Large intestine (tissue), 3 donors: ENCODE measurements around the gene CACNA1S. TPM values are rescaled to one million over a fixed set of nuclear protein-coding genes. Genes with fewer than 3 reads are reported as not detected.

Source experiments
- DNase-seq, 2 donors: peaks; one replicate each; pipeline versions ENCODE4 v3.0.0 to v3.0.0-alpha.2; 2013
- H3K27ac ChIP-seq: one replicate; pipeline ENCODE4 v1.5.1; 2013; ENCODE audit warnings: low read length
- H3K27me3 ChIP-seq: 2 replicates; pipeline ENCODE4 v1.6.1; 2013; ENCODE audit warnings: low read length; ENCODE audit not compliant: control insufficient read depth, insufficient read depth
- H3K36me3 ChIP-seq: 2 replicates; pipeline ENCODE4 v1.6.1; 2013; ENCODE audit warnings: low read length; ENCODE audit not compliant: control insufficient read depth, insufficient read depth
- H3K4me1 ChIP-seq: one replicate; pipeline ENCODE4 v1.6.1; 2013; ENCODE audit warnings: low read length; ENCODE audit not compliant: control insufficient read depth, insufficient read depth
- H3K4me3 ChIP-seq: one replicate; pipeline ENCODE4 v1.5.1; 2013; ENCODE audit warnings: low read length
- H3K9me3 ChIP-seq: one replicate; pipeline ENCODE4 v1.6.1; 2013; ENCODE audit warnings: mild to moderate bottlenecking, low read depth, low read length, moderate library complexity; ENCODE audit not compliant: control insufficient read depth
- WGBS: methylation state at CpG from one replicate; pipeline ENCODE4 v1.1.5; 2013; ENCODE audit warnings: low lambda C conversion rate; ENCODE audit not compliant: insufficient coverage; 5-methylcytosine and 5-hydroxymethylcytosine counted together
- polyA plus RNA-seq: library from polyadenylated mRNA; unstranded; fragments of 120-200 nt; gene quantifications from one replicate; pipeline ENCODE4 v1.2.1, GENCODE V29; 2013

The CACNA1S gene
- polyA plus RNA-seq, 1 donor = 0.15 TPM

DNA sequence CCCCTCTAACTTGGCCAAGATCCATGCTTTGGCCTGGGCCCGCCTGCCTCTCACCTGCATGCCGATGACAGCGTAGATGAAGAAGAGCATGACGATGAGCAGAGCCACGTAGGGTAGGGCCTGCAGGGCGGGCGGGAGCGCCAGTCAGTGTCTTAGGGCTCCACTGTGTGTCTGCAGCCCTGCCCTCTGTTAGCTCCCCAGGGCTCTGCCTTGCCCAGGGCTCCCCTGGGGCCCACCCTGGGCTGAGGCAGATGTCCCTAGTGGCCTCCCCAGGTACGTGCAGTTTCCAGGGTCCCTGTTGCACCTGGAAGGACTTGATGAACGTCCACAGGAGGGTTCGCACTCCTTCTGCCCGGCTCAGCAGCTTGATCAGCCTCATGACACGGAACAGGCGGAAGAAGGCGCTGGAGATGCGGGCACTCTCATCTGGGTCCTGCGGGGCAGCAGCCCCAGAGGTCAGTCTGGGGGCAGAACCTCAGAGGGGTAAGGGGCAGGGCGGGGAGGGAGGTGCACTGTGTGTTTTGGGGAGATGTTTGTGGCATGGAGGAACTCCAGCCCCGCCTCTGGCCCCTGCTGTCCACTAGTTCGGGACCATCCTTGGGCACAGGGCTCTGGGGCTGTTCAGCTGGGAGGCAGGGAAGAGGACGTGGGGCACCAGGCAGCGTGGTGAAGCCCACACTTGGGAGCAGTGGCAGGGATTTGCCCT, 58.9 kb downstream of the CACNA1S start:
- no CpG with 5 or more reads among the region's 22 CpGs for WGBS
- H3K27ac ChIP-seq = no peak overlapping the region
- H3K4me3 ChIP-seq = no peak overlapping the region
- H3K36me3 ChIP-seq = no peaks in the 10 kb centered on the region
- no peaks in the 10 kb centered on the region for H3K9me3 ChIP-seq
- peaks cover 15% of the 10 kb centered on the region for H3K27me3 ChIP-seq
- DNase-seq = no peak
- H3K4me1 ChIP-seq = peaks cover 8% of the 10 kb centered on the region

DNA sequence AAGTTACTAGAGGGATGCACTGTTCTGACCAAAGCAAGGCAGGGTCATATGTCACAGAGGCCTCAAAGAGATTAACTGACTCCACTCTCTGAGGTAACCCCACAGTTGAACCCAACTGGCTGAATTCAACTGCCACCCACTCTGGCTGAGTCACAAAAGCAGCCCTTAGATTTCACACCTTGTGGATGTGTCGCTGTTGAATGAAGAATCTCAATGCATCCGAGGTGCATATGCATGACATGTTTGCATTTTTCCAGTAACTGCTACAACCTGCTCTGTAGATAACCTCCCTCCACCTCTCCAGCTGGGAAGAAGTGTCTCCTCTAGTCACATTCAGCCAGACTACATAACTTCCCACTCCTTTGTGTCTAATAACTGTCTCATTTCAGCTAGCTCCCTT, 60.8 kb downstream of the CACNA1S start:
- Histone ChIP-seq H3K4me1 (peaks cover 5% of the 10 kb centered on the region), H3K27me3 (peaks cover 9% of the 10 kb centered on the region), H3K36me3 (no peaks in the 10 kb centered on the region), H3K4me3 (no peak overlapping the region), H3K9me3 (no peaks in the 10 kb centered on the region), H3K27ac (no peak overlapping the region)
- DNase-seq = no peak
- WGBS = no CpG with 5 or more reads among the region's 2 CpGs

DNA sequence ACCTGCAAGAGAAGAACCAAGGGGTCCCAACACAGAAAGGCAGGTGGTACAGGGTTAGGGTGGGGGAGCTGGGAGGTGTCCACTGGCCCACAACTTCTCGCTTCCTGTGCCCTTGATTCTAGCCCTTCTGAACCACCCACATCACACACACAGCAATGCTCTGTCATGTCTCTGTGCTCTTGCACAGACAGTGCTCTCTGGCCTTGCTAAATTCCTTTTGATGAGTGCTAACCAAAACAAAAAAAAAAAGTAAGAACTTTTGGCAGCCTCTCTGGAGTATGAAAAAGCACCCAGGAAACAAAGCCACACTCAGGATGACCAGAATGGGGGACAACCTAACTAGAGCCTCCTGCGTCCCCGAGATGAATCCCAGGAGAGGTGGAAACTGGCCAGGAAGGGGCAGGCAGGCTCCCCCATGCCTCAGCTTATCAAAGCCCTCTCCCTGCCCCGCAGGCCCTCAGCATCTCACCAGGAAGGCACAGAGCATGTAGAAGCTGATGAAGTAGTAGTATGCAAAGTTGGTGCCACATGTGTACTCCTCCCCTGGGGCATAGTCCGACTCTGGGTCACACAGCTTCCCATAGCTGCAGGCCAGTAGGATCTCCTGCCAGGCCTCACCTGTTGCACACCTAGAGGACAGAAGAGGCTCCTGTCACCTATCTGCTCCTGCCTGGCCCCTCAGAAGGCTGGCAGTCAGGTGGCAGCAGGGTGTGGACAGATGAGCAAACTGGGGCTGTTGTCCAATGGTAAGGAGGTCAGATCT, 61.5 kb downstream of the CACNA1S start:
- no peak overlapping the region for H3K4me3 ChIP-seq
- peak; percentile 56 to 57 for DNase-seq
- peaks cover 8% of the 10 kb centered on the region for H3K27me3 ChIP-seq
- no peaks in the 10 kb centered on the region for H3K4me1 ChIP-seq
- no peaks in the 10 kb centered on the region for H3K9me3 ChIP-seq
- WGBS = no CpG with 5 or more reads among the region's 5 CpGs
- H3K27ac ChIP-seq = no peak overlapping the region
- H3K36me3 ChIP-seq = no peaks in the 10 kb centered on the region

DNA sequence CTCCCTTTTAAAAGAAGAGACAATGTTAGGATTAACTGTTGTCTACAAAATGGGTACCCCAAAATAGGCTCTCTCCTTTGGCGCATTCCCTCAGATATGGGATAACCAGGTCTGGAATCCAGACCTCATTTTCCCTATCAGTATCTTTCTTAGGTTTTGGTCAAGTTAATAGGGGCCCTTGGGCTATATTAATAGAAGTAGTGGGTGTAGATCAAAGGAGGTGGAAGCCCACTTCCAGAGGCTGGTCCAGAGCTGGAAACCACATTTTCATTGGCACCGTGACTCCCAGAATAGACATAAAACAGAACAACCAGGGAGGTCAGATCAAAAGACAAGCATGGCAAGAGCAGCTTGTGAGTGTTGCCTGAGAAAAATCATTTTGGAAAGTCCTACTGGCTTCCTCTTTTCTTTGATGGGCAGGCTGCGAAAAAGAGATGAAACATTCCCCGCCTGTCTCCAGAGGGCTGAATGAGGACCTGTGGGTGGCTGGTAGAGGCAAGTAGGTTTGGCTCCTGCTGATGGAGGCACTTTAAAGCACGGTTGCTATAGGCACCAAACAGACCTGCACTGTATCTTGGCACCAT, 62.9 kb downstream of the CACNA1S start:
- no peaks in the 10 kb centered on the region for H3K9me3 ChIP-seq
- no peaks in the 10 kb centered on the region for H3K4me1 ChIP-seq
- no CpG with 5 or more reads among the region's 5 CpGs for WGBS
- no peak overlapping the region for H3K4me3 ChIP-seq
- no peak overlapping the region for H3K27ac ChIP-seq
- H3K27me3 ChIP-seq = peaks cover 3% of the 10 kb centered on the region
- no peaks in the 10 kb centered on the region for H3K36me3 ChIP-seq
- no peak for DNase-seq

DNA sequence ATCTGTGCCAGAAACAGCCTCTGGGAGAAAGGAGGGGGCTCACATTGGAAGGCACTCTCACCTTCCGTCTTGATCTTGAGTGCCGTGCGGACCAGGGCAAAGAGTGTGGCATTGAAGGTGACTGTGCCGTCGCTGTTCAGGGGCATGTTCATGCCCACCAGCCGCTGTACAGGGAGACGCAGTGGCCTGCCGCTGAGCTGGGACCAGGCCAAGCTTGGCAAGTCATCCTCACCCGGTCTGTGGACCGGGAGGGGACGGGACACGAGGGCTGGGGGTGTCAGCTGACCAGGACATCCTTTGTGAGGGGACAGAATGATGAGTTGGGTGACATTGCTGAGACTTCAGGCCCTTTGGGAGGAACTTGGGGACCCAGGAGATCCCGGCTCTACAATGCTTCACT, 63.7 kb downstream of the CACNA1S start:
- no CpG with 5 or more reads among the region's 13 CpGs for WGBS

DNA sequence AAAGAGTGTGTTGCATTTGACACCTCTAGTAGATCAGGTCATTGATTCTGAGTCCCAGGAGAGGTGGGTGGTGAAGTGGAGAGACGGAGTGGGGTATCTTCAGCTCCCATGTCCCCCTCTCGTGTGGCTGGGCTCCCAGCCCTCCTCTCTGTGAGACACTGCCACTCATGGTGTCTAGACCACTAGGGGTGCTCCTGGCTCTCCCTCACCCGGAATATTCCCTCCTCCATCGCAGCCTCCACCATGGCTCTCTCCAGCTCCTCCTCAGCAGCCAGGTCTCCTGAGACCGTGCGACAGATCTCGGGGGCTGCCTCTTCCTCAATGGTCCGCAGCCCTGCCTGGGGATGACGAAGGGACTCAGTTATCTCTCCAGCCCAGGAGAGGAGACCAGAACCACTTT, 68.1 kb downstream of the CACNA1S start:
- peaks cover 3% of the 10 kb centered on the region for H3K27me3 ChIP-seq
- no peak overlapping the region for H3K4me3 ChIP-seq
- no CpG with 5 or more reads among the region's 9 CpGs for WGBS
- peaks cover 5% of the 10 kb centered on the region for H3K4me1 ChIP-seq
- no peak overlapping the region for H3K27ac ChIP-seq
- DNase-seq = no peak
- H3K36me3 ChIP-seq = no peaks in the 10 kb centered on the region
- no peaks in the 10 kb centered on the region for H3K9me3 ChIP-seq

More for the DNA sequence above, 63.7 kb downstream of the CACNA1S start:
- H3K4me1 ChIP-seq = no peaks in the 10 kb centered on the region
- DNase-seq = no peak
- no peaks in the 10 kb centered on the region for H3K9me3 ChIP-seq
- no peak overlapping the region for H3K4me3 ChIP-seq
- no peak overlapping the region for H3K27ac ChIP-seq
- H3K27me3 ChIP-seq = peaks cover 3% of the 10 kb centered on the region
- H3K36me3 ChIP-seq = no peaks in the 10 kb centered on the region

DNA sequence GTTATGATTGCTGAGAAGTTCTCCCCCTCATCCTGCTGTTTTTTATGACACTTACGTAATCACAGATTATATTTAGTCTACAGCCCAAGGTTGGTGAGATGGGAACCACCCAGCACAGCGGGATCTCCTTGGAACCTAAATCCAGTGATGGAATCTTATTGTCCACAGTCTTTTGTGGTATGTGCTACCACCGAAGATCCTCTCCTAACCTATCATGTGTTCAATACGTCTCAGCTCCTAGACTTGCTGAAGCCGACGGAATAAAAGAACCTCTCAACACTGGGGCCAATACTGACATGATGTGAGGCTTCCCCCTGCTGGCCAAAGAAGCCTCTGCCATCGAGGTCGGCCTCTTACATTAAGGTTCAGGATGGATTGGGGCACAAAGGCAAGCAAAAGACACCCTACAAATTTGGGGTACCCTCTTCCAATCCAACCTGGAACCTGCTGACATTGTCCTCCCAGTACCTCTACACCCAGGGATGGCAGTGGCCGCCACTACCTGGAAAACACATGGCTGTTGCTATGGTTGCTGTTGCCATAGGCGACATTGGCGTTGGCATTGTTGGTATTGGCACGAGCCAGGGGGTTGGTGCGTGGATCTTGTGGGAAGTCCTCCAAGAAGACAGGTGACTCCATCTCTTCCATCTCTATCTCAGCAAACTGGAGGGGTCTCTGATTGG, 69.3 kb downstream of the CACNA1S start:
- DNase-seq = peak; percentile 57 to 70
- no CpG with 5 or more reads among the region's 13 CpGs for WGBS
- H3K27me3 ChIP-seq = no peaks in the 10 kb centered on the region
- H3K9me3 ChIP-seq = no peaks in the 10 kb centered on the region
- H3K4me3 ChIP-seq = no peak overlapping the region
- no peaks in the 10 kb centered on the region for H3K36me3 ChIP-seq
- H3K27ac ChIP-seq = no peak overlapping the region
- peaks cover 5% of the 10 kb centered on the region for H3K4me1 ChIP-seq

DNA sequence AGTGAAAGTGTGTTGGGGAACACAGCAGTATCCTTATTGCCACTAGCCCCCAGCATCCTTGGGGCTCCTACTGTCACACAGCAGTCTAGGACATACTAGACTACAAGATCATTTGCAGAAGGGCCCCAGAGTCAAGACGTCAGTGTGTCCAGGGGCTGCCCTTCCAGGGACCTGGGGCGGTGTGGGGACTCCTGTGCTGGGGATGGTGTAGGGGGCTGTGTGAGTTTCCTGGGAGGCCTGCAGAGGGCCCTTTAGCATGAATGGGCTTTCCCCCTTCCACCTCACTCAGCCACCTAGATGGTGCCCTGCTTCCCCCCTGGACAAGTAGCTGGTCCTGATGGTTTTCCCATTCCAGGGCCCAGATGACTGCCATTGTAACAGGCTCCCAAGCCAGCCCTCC, 71.2 kb downstream of the CACNA1S start:
- Histone ChIP-seq H3K4me3 (no peak overlapping the region), H3K9me3 (no peaks in the 10 kb centered on the region), H3K4me1 (peaks cover 5% of the 10 kb centered on the region), H3K36me3 (no peaks in the 10 kb centered on the region), H3K27ac (no peak overlapping the region), H3K27me3 (peaks cover 2% of the 10 kb centered on the region)
- WGBS = no CpG with 5 or more reads among the region's 2 CpGs
- DNase-seq = no peak

DNA sequence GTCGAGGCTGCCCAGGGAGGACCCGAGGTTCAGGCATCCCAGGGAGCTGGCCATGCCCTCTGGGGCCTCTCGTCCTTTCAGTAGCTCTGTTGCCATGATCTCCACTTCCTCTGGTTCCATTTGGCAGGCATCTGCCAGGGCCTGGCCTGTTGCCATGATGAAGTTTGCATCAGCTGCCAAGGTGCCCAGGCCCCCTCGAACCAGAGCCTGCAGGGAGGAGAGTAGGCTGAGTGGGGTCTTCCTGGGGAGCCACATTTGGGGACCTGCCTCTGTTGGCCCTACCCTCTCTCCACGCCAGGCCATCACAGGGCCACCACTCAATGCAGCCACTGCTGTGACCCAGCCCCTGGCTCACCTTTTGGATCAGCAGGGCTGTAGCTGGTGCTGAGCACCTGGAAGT, 72.3 kb downstream of the CACNA1S start:
- Histone ChIP-seq H3K9me3 (no peaks in the 10 kb centered on the region), H3K27ac (no peak overlapping the region)
- WGBS = no CpG with 5 or more reads among the region's 5 CpGs

DNA sequence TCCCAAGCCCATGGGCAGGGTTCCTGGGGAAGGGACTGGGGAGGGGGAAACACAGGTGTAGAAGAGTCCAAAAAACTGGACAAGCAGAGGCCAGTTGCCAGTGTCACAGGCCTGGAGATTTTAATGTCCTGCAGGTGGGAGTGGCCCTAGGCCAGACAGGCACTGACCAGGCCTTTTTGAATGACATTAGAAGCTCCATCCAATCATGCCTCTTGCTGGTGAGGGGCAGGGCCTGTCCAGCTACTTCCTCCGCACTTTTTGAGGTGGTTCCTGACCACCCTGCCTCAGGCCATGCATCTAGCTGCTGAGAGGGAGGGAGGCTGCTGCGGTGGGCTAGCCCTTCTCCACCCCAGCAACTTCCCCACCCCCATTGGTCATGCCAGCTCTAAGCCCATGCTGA, 72.8 kb downstream of the CACNA1S start:
- peaks cover 2% of the 10 kb centered on the region for H3K27me3 ChIP-seq
- DNase-seq = no peak
- no peaks in the 10 kb centered on the region for H3K36me3 ChIP-seq
- no peak overlapping the region for H3K27ac ChIP-seq
- no CpG with 5 or more reads among the region's 2 CpGs for WGBS
- H3K9me3 ChIP-seq = no peaks in the 10 kb centered on the region
- H3K4me3 ChIP-seq = no peak overlapping the region
- peaks cover 5% of the 10 kb centered on the region for H3K4me1 ChIP-seq

More for the DNA sequence above, 72.3 kb downstream of the CACNA1S start:
- Histone ChIP-seq H3K4me3 (no peak overlapping the region), H3K36me3 (no peaks in the 10 kb centered on the region), H3K27me3 (peaks cover 2% of the 10 kb centered on the region), H3K4me1 (peaks cover 5% of the 10 kb centered on the region)
- no peak for DNase-seq
